ENCODE data around the gene EVC2. TPM values are rescaled to one million over a fixed set of nuclear protein-coding genes. Genes with fewer than 3 reads are reported as not detected.

The EVC2 gene
- total and polyA plus RNA-seq, 2 of the 4 experiments (the other 2 are of a cell fraction), result 2.7 to 5.9 TPM

DNA sequence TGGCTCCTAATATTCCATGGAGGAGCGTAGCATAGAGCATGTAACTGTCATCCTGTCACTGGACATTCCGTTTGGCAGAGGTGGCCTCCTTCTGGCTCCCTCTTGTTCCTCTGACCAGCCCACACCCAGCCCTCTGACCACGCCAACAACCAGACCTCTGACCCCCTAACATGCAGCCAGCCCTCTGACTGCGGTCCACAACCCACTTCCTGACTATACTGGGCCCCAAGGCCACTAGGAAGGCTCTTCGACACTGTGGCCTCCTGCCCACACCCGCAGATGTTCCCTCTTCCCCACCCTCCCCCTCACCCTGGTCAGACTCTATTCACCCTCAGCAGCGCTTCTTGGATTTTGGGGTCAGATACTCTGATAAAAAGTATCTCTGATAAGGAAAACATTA lies 141.4 kb downstream of the EVC2 start:
- Histone ChIP-seq H3K9ac (ENCODE audit: low read depth, low read length) (no peak overlapping the region), H3K14ac (replicated peaks; ENCODE audit: low read depth, low read length) (no peak overlapping the region), H2BK20ac (ENCODE audit: low read depth, low read length) (no peak overlapping the region), H3K56ac (ENCODE audit: extremely low read depth, insufficient read depth, low read length) (no peak overlapping the region), H4K5ac (ENCODE audit: low read depth, low read length) (no peak overlapping the region), H4K8ac (ENCODE audit: low read depth in 2 of 2, low read length in 2 of 2) (no peak overlapping the region), H3K4me2 (ENCODE audit: low read depth, low read length) (no peak overlapping the region), H3K4me1 (ENCODE audit: control insufficient read depth, insufficient read depth, low read length) (no peaks in the 10 kb centered on the region), H2AK9ac (replicated peaks; ENCODE audit: low read depth, low read length, poor library complexity) (no peak overlapping the region), H3K27me3 (ENCODE audit: control insufficient read depth, insufficient read depth, low read length) (no peaks in the 10 kb centered on the region), H3K23ac (ENCODE audit: low read depth, low read length) (no peak overlapping the region), H3K4ac (ENCODE audit: low read depth, low read length) (no peak overlapping the region), H2AK5ac (ENCODE audit: low read depth, low read length) (no peak overlapping the region), H2BK15ac (ENCODE audit: low read depth, low read length) (no peak overlapping the region), H3K9me1 (ENCODE audit: insufficient read depth, low read length) (peaks cover 10% of the 10 kb centered on the region; the same call in 1 of the 2 replicates), H3K18ac (ENCODE audit: low read depth, low read length) (no peak overlapping the region), H3K4me3 (ENCODE audit: insufficient read depth, low read depth, low read length) (no peak overlapping the region), H3K27ac (ENCODE audit: insufficient read depth, low read length) (no peak overlapping the region), H3K79me1 (ENCODE audit: low read depth in 1 of 2, low read length in 2 of 2) (no peaks in the 10 kb centered on the region), H2AFZ (replicated peaks; ENCODE audit: low read length, poor library complexity) (no peak overlapping the region), H2BK5ac (ENCODE audit: low read depth, low read length, poor library complexity, severe bottlenecking) (no peak overlapping the region), H2BK120ac (ENCODE audit: low read depth, low read length) (no peak overlapping the region), H3K36me3 (ENCODE audit: control insufficient read depth, insufficient read depth, low read length) (peaks cover 30% of the 10 kb centered on the region), H4K20me1 (ENCODE audit: insufficient read depth, low read length) (no peaks in the 10 kb centered on the region), H3K9me3 (ENCODE audit: control insufficient read depth, insufficient read depth, low read length) (no peaks in the 10 kb centered on the region), H4K91ac (ENCODE audit: insufficient read depth, low read depth, low read length) (no peak overlapping the region)
- CTCF ChIA-PET, result no interaction called here
- no peak for ATAC-seq (ENCODE audit: low read depth)
- in situ Hi-C loops (cut with MboI; ENCODE audit: low sequenced_read_pairs), result no loop called here
- intact Hi-C loops (cut with micrococcal nuclease), result no loop called here
- 80% methylated on average over 4 of the region's 7 CpGs; no CpG with 5 or more reads in 1 of the 2 experiments for WGBS, 2 experiments (ENCODE audit: extremely low coverage in 2 of 2, insufficient read length in 1 of 2)
- dilution Hi-C loops (cut with HindIII; ENCODE audit: low sequenced_read_pairs, unreplicated experiment), result no loop called here
- no peak for DNase-seq
- no TSS peak for BruUV-seq (replicated peaks)
- TF ChIP-seq, protein P1, sequence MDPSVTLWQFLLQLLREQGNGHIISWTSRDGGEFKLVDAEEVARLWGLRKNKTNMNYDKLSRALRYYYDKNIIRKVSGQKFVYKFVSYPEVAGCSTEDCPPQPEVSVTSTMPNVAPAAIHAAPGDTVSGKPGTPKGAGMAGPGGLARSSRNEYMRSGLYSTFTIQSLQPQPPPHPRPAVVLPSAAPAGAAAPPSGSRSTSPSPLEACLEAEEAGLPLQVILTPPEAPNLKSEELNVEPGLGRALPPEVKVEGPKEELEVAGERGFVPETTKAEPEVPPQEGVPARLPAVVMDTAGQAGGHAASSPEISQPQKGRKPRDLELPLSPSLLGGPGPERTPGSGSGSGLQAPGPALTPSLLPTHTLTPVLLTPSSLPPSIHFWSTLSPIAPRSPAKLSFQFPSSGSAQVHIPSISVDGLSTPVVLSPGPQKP (IDR thresholded peaks at IDR 0.05; ENCODE audit: borderline replicate concordance, low read depth, low read length), result no peak
- TF ChIP-seq, protein P2, sequence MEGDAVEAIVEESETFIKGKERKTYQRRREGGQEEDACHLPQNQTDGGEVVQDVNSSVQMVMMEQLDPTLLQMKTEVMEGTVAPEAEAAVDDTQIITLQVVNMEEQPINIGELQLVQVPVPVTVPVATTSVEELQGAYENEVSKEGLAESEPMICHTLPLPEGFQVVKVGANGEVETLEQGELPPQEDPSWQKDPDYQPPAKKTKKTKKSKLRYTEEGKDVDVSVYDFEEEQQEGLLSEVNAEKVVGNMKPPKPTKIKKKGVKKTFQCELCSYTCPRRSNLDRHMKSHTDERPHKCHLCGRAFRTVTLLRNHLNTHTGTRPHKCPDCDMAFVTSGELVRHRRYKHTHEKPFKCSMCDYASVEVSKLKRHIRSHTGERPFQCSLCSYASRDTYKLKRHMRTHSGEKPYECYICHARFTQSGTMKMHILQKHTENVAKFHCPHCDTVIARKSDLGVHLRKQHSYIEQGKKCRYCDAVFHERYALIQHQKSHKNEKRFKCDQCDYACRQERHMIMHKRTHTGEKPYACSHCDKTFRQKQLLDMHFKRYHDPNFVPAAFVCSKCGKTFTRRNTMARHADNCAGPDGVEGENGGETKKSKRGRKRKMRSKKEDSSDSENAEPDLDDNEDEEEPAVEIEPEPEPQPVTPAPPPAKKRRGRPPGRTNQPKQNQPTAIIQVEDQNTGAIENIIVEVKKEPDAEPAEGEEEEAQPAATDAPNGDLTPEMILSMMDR (conservative IDR thresholded peaks at IDR 0.05; ENCODE audit: low read depth, low read length), result no peak
- TF ChIP-seq MAFK (IDR thresholded peaks at IDR 0.05; ENCODE audit: low read depth, low read length) (no peak), RAD21 (IDR thresholded peaks at IDR 0.05; ENCODE audit: low read length) (no peak), FOS (IDR thresholded peaks at IDR 0.05; ENCODE audit: low read depth, low read length) (no peak), RCOR1 (IDR thresholded peaks at IDR 0.05; ENCODE audit: insufficient replicate concordance, low read length) (no peak), POLR2A (IDR thresholded peaks at IDR 0.05; ENCODE audit: low read depth, low read length) (no peak), MXI1 (IDR thresholded peaks at IDR 0.05; ENCODE audit: borderline replicate concordance, low read depth, low read length) (no peak), RFX5 (IDR thresholded peaks at IDR 0.05; ENCODE audit: low read depth, low read length) (no peak), BHLHE40 (IDR thresholded peaks at IDR 0.05; ENCODE audit: low read depth, low read length) (no peak), CHD1 (IDR thresholded peaks at IDR 0.05; ENCODE audit: low read depth, low read length) (no peak), MAZ (IDR thresholded peaks at IDR 0.05; ENCODE audit: borderline replicate concordance, low read depth, low read length) (no peak), NFE2L2 (IDR thresholded peaks at IDR 0.05; ENCODE audit: low read depth, low read length) (no peak), CEBPB (IDR thresholded peaks at IDR 0.05; ENCODE audit: low read depth, low read length) (no peak), SMC3 (IDR thresholded peaks at IDR 0.05; ENCODE audit: low read depth, low read length) (no peak)
- TF ChIP-seq, protein P3, sequence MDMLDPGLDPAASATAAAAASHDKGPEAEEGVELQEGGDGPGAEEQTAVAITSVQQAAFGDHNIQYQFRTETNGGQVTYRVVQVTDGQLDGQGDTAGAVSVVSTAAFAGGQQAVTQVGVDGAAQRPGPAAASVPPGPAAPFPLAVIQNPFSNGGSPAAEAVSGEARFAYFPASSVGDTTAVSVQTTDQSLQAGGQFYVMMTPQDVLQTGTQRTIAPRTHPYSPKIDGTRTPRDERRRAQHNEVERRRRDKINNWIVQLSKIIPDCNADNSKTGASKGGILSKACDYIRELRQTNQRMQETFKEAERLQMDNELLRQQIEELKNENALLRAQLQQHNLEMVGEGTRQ (IDR thresholded peaks at IDR 0.05; ENCODE audit: low read depth, low read length), result no peak
- POLR2A ChIA-PET (ENCODE audit: unreplicated experiment), result no interaction called here

Measured in IMR-90 (cell line).